GM23248 (cell line): ENCODE results near the gene GINS3. TPM values are rescaled to one million over a fixed set of nuclear protein-coding genes. Genes with fewer than 3 reads are reported as not detected.

Experiments used
- DNase-seq: peaks from one replicate; pipeline ENCODE4 v3.0.0-alpha.2; 2015
- H2AFZ ChIP-seq: fragments of 200-600 bp; sonication (generic); 2 replicates; pipeline ENCODE4 v1.6.1; 2016; ENCODE audit warnings: antibody characterized with exemption
- H3F3A ChIP-seq: fragments of 200-600 bp; sonication (generic); 2 replicates; pipeline ENCODE4 v1.6.1; 2016; ENCODE audit warnings: mild to moderate bottlenecking, antibody characterized with exemption, mixed run types; ENCODE audit not compliant: insufficient read depth
- H3K27ac ChIP-seq: fragments of 200-600 bp; sonication (generic); 2 replicates; pipeline ENCODE4 v1.5.1; 2016; ENCODE audit warnings: mild to moderate bottlenecking
- H3K27me3 ChIP-seq: fragments of 200-600 bp; sonication (generic); replicated peaks from 2 replicates; pipeline ENCODE4 v1.6.1; 2016; ENCODE audit warnings: mild to moderate bottlenecking; ENCODE audit not compliant: insufficient read depth
- H3K36me3 ChIP-seq: fragments of 200-600 bp; sonication (generic); 2 replicates; pipeline ENCODE4 v1.6.1; 2016; ENCODE audit warnings: low read depth, mild to moderate bottlenecking
- H3K4me1 ChIP-seq: fragments of 200-600 bp; sonication (generic); 2 replicates; pipeline ENCODE4 v1.6.1; 2016; ENCODE audit warnings: mild to moderate bottlenecking; ENCODE audit not compliant: insufficient read depth
- H3K4me2 ChIP-seq: fragments of 200-600 bp; sonication (generic); one replicate; pipeline ENCODE4 v1.6.1; 2016; ENCODE audit warnings: mild to moderate bottlenecking; ENCODE audit not compliant: unreplicated experiment
- H3K4me3 ChIP-seq: fragments of 200-600 bp; sonication (generic); 2 replicates; pipeline ENCODE4 v1.5.1; 2016; ENCODE audit warnings: mild to moderate bottlenecking
- H3K79me2 ChIP-seq: fragments of 200-600 bp; sonication (generic); 2 replicates; pipeline ENCODE4 v1.6.1; 2016; ENCODE audit warnings: mild to moderate bottlenecking; ENCODE audit not compliant: insufficient read depth
- H3K9ac ChIP-seq: fragments of 200-600 bp; sonication (generic); 2 replicates; pipeline ENCODE4 v1.6.1; 2016; ENCODE audit warnings: mild to moderate bottlenecking
- H3K9me2 ChIP-seq: fragments of 200-600 bp; sonication (generic); 2 replicates; pipeline ENCODE4 v1.6.1; 2016; ENCODE audit warnings: mixed run types, mild to moderate bottlenecking, moderate library complexity; ENCODE audit not compliant: insufficient read depth
- H3K9me3 ChIP-seq: fragments of 200-600 bp; sonication (generic); one replicate; pipeline ENCODE4 v1.6.1; 2017; ENCODE audit warnings: low read depth
- H4K20me1 ChIP-seq: fragments of 200-600 bp; sonication (generic); 2 replicates; pipeline ENCODE4 v1.6.0; 2016; ENCODE audit not compliant: insufficient read depth
- EZH2 ChIP-seq: fragments of 200-600 bp; sonication (generic); IDR thresholded peaks from 2 replicates; pipeline ENCODE4 v1.6.1; 2018; ENCODE audit warnings: antibody characterized with exemption, mild to moderate bottlenecking; ENCODE audit not compliant: insufficient read depth, poor library complexity, severe bottlenecking
- EZH2phosphoT487 ChIP-seq: fragments of 200-600 bp; sonication (generic); IDR thresholded peaks from 2 replicates; pipeline ENCODE4 v1.6.1; 2018; ENCODE audit warnings: antibody characterized with exemption, moderate library complexity, mild to moderate bottlenecking, low read depth; ENCODE audit not compliant: insufficient read depth
- WGBS, 2 experiments: methylation state at CpG; one replicate each; pipeline ENCODE4 v1.1.6; 2015 to 2017; ENCODE audit warnings: low lambda C conversion rate in 2 of 2, low coverage in 1 of 2; ENCODE audit errors: missing lambda C conversion rate in 2 of 2; 5-methylcytosine and 5-hydroxymethylcytosine counted together
- in situ Hi-C: fragments of 300-500 bp; cut with MboI; formaldehyde crosslinking; loops from 2 replicates; pipeline ENCODE4 v1.15.0; 2020
- polyA plus RNA-seq: library from polyadenylated mRNA; unstranded; fragments of >200 nt; fragmentation: Nextera tagmentation; extraction: Ambion mirVana; gene quantifications from 2 replicates; pipeline ENCODE4 v1.2.1, GENCODE V29; 2016
- total RNA-seq: library from RNA; depleted of rRNA; stranded (reverse); fragments of >200 nt; shearing (Covaris generic); gene quantifications from 2 replicates; pipeline ENCODE4 v1.2.3, GENCODE V29; 2014

GINS3 gene
- total and polyA plus RNA-seq, 2 experiments from 2014 or later: 2.9 TPM

GRCh38 chr16:58371841-58372240 lies 20.4 kb upstream of the GINS3 start:
- Histone ChIP-seq H2AFZ (no peak overlapping the region), H3K9ac (no peak overlapping the region), H4K20me1 (no peaks in the 10 kb centered on the region), H3K4me1 (no peaks in the 10 kb centered on the region), H3K36me3 (no peaks in the 10 kb centered on the region), H3K27ac (no peak overlapping the region), H3F3A (no peaks in the 10 kb centered on the region), H3K4me3 (no peak overlapping the region), H3K9me3 (no peaks in the 10 kb centered on the region), H3K4me2 (no peak overlapping the region), H3K79me2 (no peaks in the 10 kb centered on the region), H3K27me3 (0 out of 2 replicates have a peak, but pooled peaks cover 10% of the 10 kb centered on the region), H3K9me2 (no peaks in the 10 kb centered on the region)
- TF ChIP-seq EZH2phosphoT487 (no peak), EZH2 (no peak)
- in situ Hi-C loops: no loop called here
- WGBS, 2 experiments: 44 to 53% methylated on average over 2 of the region's 2 CpGs
- DNase-seq: no peak

- Histone ChIP-seq H3K27ac (no peak overlapping the region), H3K9ac (no peak overlapping the region), H3K4me3 (no peak overlapping the region), H3K36me3 (no peaks in the 10 kb centered on the region), H3K27me3 (0 out of 2 replicates have a peak, but pooled peaks cover 5% of the 10 kb centered on the region), H4K20me1 (no peaks in the 10 kb centered on the region), H2AFZ (no peak overlapping the region), H3K9me3 (no peaks in the 10 kb centered on the region), H3K79me2 (no peaks in the 10 kb centered on the region), H3K4me1 (peaks cover 9% of the 10 kb centered on the region; the same call in 1 of the 2 replicates), H3F3A (no peaks in the 10 kb centered on the region), H3K4me2 (no peak overlapping the region), H3K9me2 (no peaks in the 10 kb centered on the region)
- TF ChIP-seq EZH2 (no peak), EZH2phosphoT487 (no peak)
- no peak for DNase-seq
- in situ Hi-C loops: no loop called here
Measured at GRCh38 chr16:58375386-58375785, 16.9 kb upstream of the GINS3 start.

GRCh38 chr16:58377932-58378331 lies 14.3 kb upstream of the GINS3 start:
- no peaks in the 10 kb centered on the region for H3K27me3 ChIP-seq
- no peak overlapping the region for H2AFZ ChIP-seq
- H4K20me1 ChIP-seq: no peaks in the 10 kb centered on the region
- no peak overlapping the region for H3K4me2 ChIP-seq
- in situ Hi-C loops: no loop called here
- H3K36me3 ChIP-seq: no peaks in the 10 kb centered on the region
- peaks cover 9% of the 10 kb centered on the region; the same call in 1 of the 2 replicates for H3K4me1 ChIP-seq
- H3K9me3 ChIP-seq: no peaks in the 10 kb centered on the region
- no peaks in the 10 kb centered on the region for H3K9me2 ChIP-seq
- no peak overlapping the region for H3K9ac ChIP-seq
- no peak overlapping the region for H3K27ac ChIP-seq
- WGBS, 2 experiments: 53 to 57% methylated on average over 4 of the region's 4 CpGs
- H3K79me2 ChIP-seq: no peaks in the 10 kb centered on the region
- peak; percentile 11 for DNase-seq
- TF ChIP-seq EZH2phosphoT487: no peak
- no peak for TF ChIP-seq EZH2
- no peaks in the 10 kb centered on the region for H3F3A ChIP-seq
- H3K4me3 ChIP-seq: no peak overlapping the region

GRCh38 chr16:58378401-58378800 lies 13.9 kb upstream of the GINS3 start:
- H3K9me3 ChIP-seq: no peaks in the 10 kb centered on the region
- H3K9ac ChIP-seq: no peak overlapping the region
- H3K27me3 ChIP-seq: no peaks in the 10 kb centered on the region
- no peaks in the 10 kb centered on the region for H3K36me3 ChIP-seq
- H3K9me2 ChIP-seq: no peaks in the 10 kb centered on the region
- H3K27ac ChIP-seq: no peak overlapping the region
- H3K4me1 ChIP-seq: peaks cover 9% of the 10 kb centered on the region; the same call in 1 of the 2 replicates
- no peak overlapping the region for H3K4me2 ChIP-seq
- no peak for TF ChIP-seq EZH2
- TF ChIP-seq EZH2phosphoT487: no peak
- DNase-seq: peak; percentile 22
- H3K79me2 ChIP-seq: no peaks in the 10 kb centered on the region
- no peak overlapping the region for H3K4me3 ChIP-seq
- H4K20me1 ChIP-seq: no peaks in the 10 kb centered on the region
- H2AFZ ChIP-seq: no peak overlapping the region
- in situ Hi-C loops: no loop called here
- H3F3A ChIP-seq: no peaks in the 10 kb centered on the region

- TF ChIP-seq EZH2phosphoT487 (no peak), EZH2 (no peak)
- Histone ChIP-seq H3K4me3 (no peak overlapping the region), H3F3A (no peaks in the 10 kb centered on the region), H3K36me3 (no peaks in the 10 kb centered on the region), H3K79me2 (no peaks in the 10 kb centered on the region), H3K27me3 (no peaks in the 10 kb centered on the region; the same call in 1 of the 2 replicates), H3K9me2 (no peaks in the 10 kb centered on the region), H4K20me1 (no peaks in the 10 kb centered on the region), H3K4me2 (no peak overlapping the region), H3K9ac (no peak overlapping the region), H3K4me1 (peaks cover 9% of the 10 kb centered on the region; the same call in 1 of the 2 replicates), H3K9me3 (no peaks in the 10 kb centered on the region), H2AFZ (no peak overlapping the region), H3K27ac (no peak overlapping the region)
- WGBS, 2 experiments: 57 to 67% methylated on average over 4 of the region's 4 CpGs
- no peak for DNase-seq
- in situ Hi-C loops: no loop called here
Measured at GRCh38 chr16:58379736-58380135, 12.5 kb upstream of the GINS3 start.
